Naive thymus-derived CD8-positive, alpha-beta T cell (primary cell): ENCODE measurements around the gene LMO1. TPM values are rescaled to one million over a fixed set of nuclear protein-coding genes. Genes with fewer than 3 reads are reported as not detected.

Experiments used
- ATAC-seq, 2 donors: fragments of 150-1000 bp; cut with Tn5 transposase in 1 of 2; sonication (Bioruptor Pico), chemical (Tn5 transposase) in 1 of 2; 1 replicate in 1 of 2; 2 replicates in 1 of 2; pipeline ENCODE4 v1.10.0; 2021; ENCODE audit warnings: mild to moderate bottlenecking in 2 of 2, moderate library complexity in 2 of 2
- POLR2A ChIA-PET: fragments of 350-600 bp; sonication (Branson Sonifier 250); formaldehyde crosslinking; loops from one replicate; lab custom pipeline; 2021; ENCODE audit warnings: antibody characterized with exemption; lab: Charles Lee
- DNase-seq, 10 donors: peaks; one replicate each; pipeline versions ENCODE4 v3.0.0 to v3.0.0-alpha.2; 2020 to 2022
- H3K27ac Mint-ChIP-seq, 10 donors: one replicate each; pipeline ENCODE4 v1.8.0; 2020 to 2022; ENCODE audit warnings: mild to moderate bottlenecking in 10 of 10, mixed read lengths in 10 of 10, moderate library complexity in 4 of 10, inconsistent platforms in 1 of 10
- H3K27me3 Mint-ChIP-seq, 5 donors: one replicate each; pipeline ENCODE4 v1.8.0; 2021 to 2022; ENCODE audit warnings: mixed read lengths in 5 of 5
- H3K36me3 Mint-ChIP-seq, 3 donors: one replicate each; pipeline ENCODE4 v1.8.0; 2020 to 2022; ENCODE audit warnings: mixed read lengths in 3 of 3, mild to moderate bottlenecking in 2 of 3, inconsistent platforms in 1 of 3
- H3K4me1 Mint-ChIP-seq, 4 donors: one replicate each; pipeline ENCODE4 v1.8.0; 2021 to 2022; ENCODE audit warnings: mixed read lengths in 4 of 4
- H3K4me3 Mint-ChIP-seq, 10 donors: one replicate each; pipeline ENCODE4 v1.8.0; 2020 to 2022; ENCODE audit warnings: mild to moderate bottlenecking in 10 of 10, mixed read lengths in 10 of 10, moderate library complexity in 6 of 10, inconsistent platforms in 1 of 10
- H3K9me3 Mint-ChIP-seq, 9 donors: one replicate each; pipeline ENCODE4 v1.8.0; 2020 to 2022; ENCODE audit warnings: mixed read lengths in 9 of 9, mild to moderate bottlenecking in 3 of 9, inconsistent platforms in 1 of 9, moderate library complexity in 1 of 9
- polyA plus RNA-seq, 3 donors: library from polyadenylated mRNA; unstranded; fragments of 300-500 nt; fragmentation: Illumina TruSeq; gene quantifications; one replicate each; pipeline ENCODE4 v1.2.3, GENCODE V29; 2021
- total RNA-seq, 8 experiments: library from RNA in 2 of 8; stranded (reverse) in 2 of 8; gene quantifications; one replicate each; pipeline ENCODE4 v1.2.3 and lab custom pipeline; 2021 to 2026

LMO1 gene
- total and polyA plus RNA-seq, 5 experiments from 2014 or later, result not detected

DNA sequence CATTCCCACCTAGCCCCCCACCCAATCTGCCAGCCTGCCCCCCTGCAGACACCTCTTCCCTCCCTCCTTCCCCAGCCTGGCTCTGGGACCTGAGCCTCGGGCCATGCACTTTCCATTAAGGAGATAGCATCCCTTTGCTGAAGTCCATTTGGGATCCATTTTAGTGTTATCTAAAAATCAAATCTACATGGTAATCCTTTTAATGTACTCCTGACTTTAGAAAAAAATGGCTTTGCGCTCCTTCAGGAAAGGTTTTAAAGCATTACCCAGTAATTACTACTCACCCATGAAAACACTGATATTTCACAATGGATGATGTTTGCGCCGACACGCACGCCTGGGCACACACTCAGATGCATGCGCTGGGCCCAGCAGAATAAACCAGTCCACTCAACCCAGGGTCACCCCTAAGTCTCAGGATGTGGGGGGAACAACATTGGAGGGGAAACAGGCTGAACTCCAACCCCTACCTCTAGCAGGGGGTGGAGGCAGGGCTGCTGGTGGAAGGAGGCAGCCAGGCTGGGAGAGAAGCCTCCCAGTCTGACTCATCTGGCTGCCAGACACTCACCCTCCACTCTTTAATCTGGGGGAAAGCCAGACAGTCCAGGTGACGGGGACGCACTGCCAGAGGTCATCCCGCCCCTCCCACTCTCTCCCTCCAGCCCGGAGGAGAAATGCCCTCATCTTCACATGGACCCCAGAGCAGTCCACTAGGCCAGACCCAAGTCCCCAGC is 29.8 kb downstream of the LMO1 start:
- Mint-ChIP-seq H3K36me3 (no peaks in the 10 kb centered on the region), H3K4me1 (peaks cover 5 to 11% (median 6%) of the 10 kb centered on the region in 4 donors), H3K9me3 (no peaks in the 10 kb centered on the region), H3K4me3 (no peak overlapping the region), H3K27ac (peak overlapping the region in 1 of 10 donors; percentile 27), H3K27me3 (no peaks in the 10 kb centered on the region)
- POLR2A ChIA-PET, result no interaction called here
- no peak for ATAC-seq
- no peak for DNase-seq

DNA sequence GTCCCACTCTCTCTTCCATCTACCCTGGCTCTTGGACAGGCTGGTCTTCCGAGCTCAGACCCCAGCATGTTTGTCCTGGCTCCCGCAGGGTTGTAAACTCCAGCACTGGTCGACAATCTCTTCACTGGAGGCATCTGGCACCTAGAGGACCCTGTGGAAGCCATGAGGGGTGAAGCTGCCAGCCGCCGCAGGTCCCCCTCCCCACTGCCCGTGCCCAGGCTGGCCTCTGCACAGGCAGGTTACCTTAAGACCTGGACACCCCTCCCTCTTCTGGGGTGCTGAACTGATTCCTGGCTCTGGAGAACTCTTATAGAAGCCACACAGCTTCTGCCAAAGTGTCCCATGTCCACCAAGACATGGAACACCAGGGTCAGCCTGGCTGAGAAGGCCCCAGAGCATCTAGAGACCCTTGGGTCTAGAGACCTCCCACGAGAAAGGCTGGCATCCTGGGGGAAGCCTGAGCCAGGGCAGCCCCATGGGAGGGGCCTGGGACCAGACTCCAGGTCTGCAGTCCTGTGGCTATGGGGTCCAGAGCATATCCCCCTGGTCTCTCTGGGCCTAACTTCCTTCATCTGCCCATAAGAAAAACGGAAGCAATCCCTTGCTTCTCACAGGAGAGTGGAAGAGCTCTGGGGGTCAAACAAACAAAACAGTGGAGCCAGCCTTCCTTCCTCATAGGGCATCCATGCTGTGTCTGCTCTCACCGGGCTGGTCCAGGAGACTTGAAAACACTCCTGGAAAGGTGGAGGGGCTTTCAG is 30.6 kb downstream of the LMO1 start:
- POLR2A ChIA-PET, result no interaction called here
- Mint-ChIP-seq H3K4me1 (peaks cover 5 to 11% (median 6%) of the 10 kb centered on the region in 4 donors), H3K36me3 (no peaks in the 10 kb centered on the region), H3K9me3 (no peaks in the 10 kb centered on the region), H3K4me3 (no peak overlapping the region), H3K27me3 (no peaks in the 10 kb centered on the region), H3K27ac (no peak overlapping the region)
- peak in 1 of 10 donors; percentile 41 for DNase-seq
- ATAC-seq, result no peak

DNA sequence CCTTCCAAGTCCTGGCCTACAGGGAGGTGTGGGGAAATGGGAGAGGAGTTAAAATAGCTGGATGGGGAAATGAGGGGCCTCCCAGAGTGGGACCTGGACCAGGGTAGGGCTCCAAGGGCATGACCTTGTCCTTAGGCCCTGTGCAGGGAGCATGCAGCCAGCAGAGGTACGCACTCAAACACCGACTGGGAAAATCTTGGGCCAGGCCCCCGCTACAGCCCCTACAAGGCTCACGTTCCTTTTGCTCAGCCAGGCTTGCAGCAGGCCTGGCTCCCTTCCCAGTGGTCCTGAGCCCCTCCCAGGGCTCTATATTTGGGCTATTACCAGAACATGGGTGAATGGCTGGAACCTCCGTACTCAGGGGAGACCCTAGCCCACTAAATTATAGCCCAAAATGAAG is 31.3 kb downstream of the LMO1 start:
- peaks cover 5 to 11% (median 6%) of the 10 kb centered on the region in 4 donors for H3K4me1 Mint-ChIP-seq
- POLR2A ChIA-PET, result no interaction called here
- ATAC-seq, result no peak
- no peaks in the 10 kb centered on the region for H3K9me3 Mint-ChIP-seq
- H3K27me3 Mint-ChIP-seq, result no peaks in the 10 kb centered on the region
- no peak overlapping the region for H3K27ac Mint-ChIP-seq
- no peak overlapping the region for H3K4me3 Mint-ChIP-seq
- no peak for DNase-seq
- no peaks in the 10 kb centered on the region for H3K36me3 Mint-ChIP-seq

DNA sequence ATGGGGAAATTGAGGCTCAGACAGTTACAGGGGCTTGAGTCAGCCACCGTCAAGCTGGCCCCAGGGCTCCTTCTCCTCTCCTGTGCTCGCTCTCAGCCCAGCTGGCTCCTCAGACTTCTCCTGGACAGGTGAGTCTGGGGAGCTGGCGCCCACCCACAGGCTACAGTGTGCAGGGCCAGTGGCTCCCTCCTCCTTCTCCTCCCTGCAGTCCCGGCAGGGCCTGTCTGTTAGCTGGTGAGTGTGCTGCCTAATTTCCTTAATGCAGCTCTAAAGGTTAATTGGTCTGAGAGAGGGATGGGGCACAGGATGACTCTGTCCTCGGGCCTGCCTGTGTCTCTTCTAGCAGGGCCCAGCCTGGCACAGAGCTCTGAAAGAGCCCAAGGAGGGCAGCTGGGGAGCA is 31.7 kb downstream of the LMO1 start:
- Mint-ChIP-seq H3K9me3 (no peaks in the 10 kb centered on the region), H3K27me3 (no peaks in the 10 kb centered on the region), H3K27ac (peak overlapping the region in 1 of 10 donors; percentile 2), H3K4me3 (no peak overlapping the region), H3K4me1 (peaks cover 5 to 11% (median 6%) of the 10 kb centered on the region in 4 donors), H3K36me3 (no peaks in the 10 kb centered on the region)
- ATAC-seq (no peak), DNase-seq (no peak)
- POLR2A ChIA-PET, result no interaction called here

DNA sequence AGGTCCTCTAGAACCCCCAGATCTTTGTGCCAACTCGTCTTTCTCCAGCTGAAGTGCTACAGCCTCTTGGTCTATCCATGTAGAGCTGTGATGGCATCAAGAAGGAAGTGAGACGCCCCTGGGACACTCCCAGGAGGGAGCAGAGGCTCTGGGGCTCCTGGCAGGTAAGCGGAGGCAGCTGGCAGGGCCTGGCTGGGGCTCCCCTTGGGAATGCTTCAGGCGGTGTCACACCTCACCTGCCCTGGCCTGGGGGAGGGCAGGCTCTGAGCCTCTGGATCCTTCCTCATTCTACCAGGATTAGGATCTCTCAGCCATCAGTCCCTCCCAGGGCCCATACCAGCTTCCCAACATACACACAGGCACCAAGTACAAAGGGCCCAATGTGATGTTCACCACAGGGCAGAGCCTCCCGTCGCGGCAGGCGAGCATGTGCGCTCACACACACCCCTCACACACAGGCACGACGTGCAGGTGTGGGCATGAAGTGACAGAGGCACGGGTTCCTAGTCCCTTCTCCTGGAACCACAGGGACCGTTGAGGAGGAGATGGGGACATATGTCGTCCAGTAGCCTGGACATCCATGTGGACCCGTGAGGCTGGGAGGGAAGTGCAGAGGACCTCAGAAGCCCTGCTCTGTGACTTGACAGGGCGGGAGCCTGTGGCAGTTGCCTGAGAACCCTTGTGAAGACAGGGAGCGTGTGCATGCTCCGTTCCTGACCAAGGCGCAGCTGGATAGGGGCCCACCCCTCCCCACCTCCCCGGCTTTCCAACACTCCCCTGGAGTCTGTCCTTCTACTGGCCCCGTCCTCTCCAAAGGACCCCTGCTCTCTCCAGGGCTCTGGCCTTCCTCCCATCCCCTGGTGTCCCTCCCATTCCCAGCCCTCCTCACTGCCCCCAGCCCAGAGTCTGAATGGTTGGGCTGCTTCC is 32.5 kb downstream of the LMO1 start:
- no peaks in the 10 kb centered on the region for H3K36me3 Mint-ChIP-seq
- H3K27me3 Mint-ChIP-seq, result peaks cover 0 to 3% (median 0%) of the 10 kb centered on the region in 5 donors
- peaks cover 5 to 11% (median 6%) of the 10 kb centered on the region in 4 donors for H3K4me1 Mint-ChIP-seq
- POLR2A ChIA-PET, result no interaction called here
- ATAC-seq, result no peak
- DNase-seq, result peak in 1 of 10 donors; percentile 30
- H3K4me3 Mint-ChIP-seq, result no peak overlapping the region
- peak overlapping the region in 1 of 10 donors; percentile 13 for H3K27ac Mint-ChIP-seq
- H3K9me3 Mint-ChIP-seq, result no peaks in the 10 kb centered on the region

DNA sequence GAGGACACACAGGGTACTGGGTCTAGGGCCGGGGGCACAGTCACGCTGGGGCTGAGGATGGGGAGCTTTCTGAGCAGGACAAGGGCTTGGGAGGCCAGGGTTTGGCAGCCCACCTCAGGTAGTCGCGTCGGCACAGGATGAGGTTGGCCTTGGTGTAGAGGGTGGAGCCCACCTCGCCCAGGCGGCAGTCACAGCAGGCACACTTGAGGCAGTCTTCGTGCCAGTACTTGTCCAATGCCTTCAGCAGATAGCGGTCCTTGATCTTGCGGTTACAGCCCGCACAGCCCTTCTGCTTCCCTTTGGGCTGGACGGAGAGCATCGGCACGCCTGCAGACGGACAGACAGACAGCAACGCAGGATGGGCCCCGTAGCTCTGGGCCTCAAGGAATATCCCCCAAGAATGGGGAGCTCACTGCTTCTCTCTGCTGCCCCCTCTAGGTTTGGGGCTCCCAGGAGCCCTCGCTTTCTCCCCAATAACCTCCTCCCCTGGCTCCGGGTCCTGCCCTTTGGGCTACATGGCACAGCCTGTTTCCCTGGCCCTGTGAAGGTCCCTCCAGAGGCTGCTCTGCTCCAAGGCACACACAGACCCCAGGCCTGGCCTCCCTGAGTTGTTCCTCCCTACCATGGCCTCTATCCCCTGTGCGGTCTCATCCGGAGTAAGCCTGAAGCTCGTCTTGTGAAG is 33.4 kb downstream of the LMO1 start:
- DNase-seq (peak in 1 of 10 donors; percentile 61), ATAC-seq (no peak)
- peaks cover 7 to 14% (median 8%) of the 10 kb centered on the region in 4 donors for H3K4me1 Mint-ChIP-seq
- H3K27ac Mint-ChIP-seq, result no peak overlapping the region
- no peaks in the 10 kb centered on the region for H3K9me3 Mint-ChIP-seq
- peaks cover 0 to 4% (median 2%) of the 10 kb centered on the region in 5 donors for H3K27me3 Mint-ChIP-seq
- no peaks in the 10 kb centered on the region for H3K36me3 Mint-ChIP-seq
- no peak overlapping the region for H3K4me3 Mint-ChIP-seq
- POLR2A ChIA-PET, result no interaction called here

DNA sequence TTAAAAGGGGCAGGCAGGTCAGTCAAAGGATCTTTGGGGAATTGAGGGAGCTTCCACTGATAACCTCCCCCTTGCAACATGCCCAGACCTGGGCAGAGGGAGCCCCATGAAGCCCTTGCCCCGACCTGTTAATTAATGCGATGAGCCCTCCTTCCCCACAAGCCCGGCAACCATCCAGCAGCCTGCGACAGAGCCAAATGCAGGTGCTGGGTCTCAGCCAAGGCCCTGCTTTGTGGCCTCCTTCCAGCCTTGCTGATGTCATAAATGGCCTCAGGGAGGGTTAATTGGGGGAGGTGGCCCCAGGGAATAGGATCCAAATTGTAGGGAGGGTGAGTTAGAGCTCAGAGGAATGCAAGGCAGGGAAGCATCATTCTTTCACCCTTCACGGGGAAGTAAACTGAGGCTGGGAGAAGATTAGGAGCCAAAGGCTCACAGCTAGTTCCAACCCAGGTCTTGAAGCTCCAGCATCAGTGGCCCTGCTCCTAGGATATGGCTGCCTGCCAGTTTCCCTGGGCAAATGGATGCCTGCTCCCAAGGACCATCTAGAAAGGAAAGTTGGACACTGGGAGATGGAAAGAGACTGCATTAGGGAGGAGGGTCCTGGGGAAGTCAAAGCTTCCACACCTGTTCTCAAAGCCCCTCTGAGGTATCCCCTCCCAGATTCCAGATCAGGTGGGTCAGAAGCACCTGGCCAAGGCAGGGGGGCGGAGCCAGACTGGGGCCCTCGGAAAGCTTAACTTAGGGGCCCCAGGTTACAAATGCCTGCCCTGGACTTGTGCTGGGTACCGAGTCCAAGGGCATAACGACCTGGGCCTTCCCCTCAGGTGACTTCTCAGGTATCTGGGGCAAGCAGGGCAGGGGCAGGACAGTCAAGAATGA is 34.1 kb downstream of the LMO1 start:
- DNase-seq, result peak in 1 of 10 donors; percentile 27
- peaks cover 2 to 7% (median 2%) of the 10 kb centered on the region in 4 donors for H3K4me1 Mint-ChIP-seq
- H3K27me3 Mint-ChIP-seq, result peaks cover 0 to 4% (median 2%) of the 10 kb centered on the region in 5 donors
- H3K4me3 Mint-ChIP-seq, result no peak overlapping the region
- no peak for ATAC-seq
- H3K36me3 Mint-ChIP-seq, result no peaks in the 10 kb centered on the region
- POLR2A ChIA-PET, result no interaction called here
- peak overlapping the region in 1 of 10 donors; percentile 12 for H3K27ac Mint-ChIP-seq
- no peaks in the 10 kb centered on the region for H3K9me3 Mint-ChIP-seq

DNA sequence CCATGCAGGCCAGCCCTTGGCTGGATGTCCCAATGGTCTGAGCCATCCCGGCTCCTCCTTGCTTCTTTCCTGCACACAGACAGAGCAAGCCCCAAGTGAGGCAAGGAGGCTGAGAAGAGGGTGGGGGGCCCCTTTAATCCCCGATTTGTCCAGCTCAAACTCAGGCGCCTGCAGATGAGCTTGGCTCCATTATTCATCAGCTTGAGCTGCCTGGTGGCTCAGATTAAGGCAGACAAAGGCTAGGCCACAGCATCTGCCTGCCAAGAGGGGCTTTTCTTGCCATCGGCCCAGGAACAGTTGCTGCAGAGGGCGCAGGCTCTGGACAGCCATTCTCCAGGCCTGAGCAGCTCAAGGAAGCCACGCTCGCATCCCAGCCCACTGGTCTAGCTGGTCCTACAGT is 35.4 kb downstream of the LMO1 start:
- Mint-ChIP-seq H3K27me3 (peaks cover 0 to 5% (median 4%) of the 10 kb centered on the region in 5 donors), H3K4me1 (peaks cover 2 to 5% (median 3%) of the 10 kb centered on the region in 4 donors), H3K9me3 (no peaks in the 10 kb centered on the region), H3K4me3 (no peak overlapping the region), H3K36me3 (no peaks in the 10 kb centered on the region), H3K27ac (no peak overlapping the region)
- DNase-seq (no peak), ATAC-seq (no peak)
- POLR2A ChIA-PET, result interaction anchor here (0.6 kb wide), 1 partner anchor 323 kb away, joined by 3 read pairs; no protein-coding TSS in a partner anchor

DNA sequence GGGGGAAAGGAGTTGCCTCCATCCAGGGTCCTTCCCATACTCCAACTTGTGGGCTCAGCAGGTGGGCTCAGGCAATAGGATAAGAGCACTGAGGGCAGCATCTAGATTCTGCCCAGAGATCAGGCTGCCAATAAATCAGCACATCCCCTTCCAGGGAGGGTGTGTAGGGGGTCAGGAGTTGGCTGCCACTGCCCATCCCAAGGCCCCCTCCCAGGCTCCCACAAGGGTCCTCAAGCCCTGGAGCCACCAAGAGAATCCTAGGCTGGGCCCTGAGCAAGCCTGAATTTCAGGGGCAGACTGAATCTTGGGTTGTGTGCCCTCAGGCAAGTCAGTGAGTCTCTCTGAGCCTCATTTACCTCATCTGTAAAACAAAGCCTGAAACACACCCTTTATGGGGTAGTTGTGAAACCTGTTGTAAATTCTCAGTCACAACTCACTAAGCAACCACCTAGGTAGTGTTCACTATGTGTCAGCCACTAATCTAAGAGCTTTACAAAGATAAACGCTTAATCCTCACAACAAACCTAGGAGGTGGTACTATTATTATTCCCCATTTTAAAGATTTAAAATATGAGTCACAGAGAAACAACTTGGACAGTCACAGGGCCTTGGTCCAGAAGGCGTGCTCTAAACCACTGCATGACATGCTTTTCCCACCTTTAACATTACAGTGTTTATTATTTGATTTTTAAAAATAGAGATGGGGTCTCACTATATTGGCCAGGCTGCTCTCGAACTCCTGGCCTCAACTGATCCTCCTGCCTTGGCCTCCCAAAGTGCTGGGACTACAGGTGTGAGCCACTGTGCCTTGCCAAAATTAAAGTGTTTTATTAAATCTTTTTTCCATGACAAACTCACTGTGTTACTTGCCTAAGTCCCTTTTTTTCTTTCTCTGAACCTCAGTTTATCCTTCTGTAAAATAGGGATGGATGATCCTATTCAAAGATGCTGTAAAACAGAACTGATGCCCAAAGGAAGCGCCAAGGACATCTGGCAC is 36.2 kb downstream of the LMO1 start:
- Mint-ChIP-seq H3K27ac (no peak overlapping the region), H3K9me3 (no peaks in the 10 kb centered on the region), H3K36me3 (no peaks in the 10 kb centered on the region), H3K4me1 (peaks cover 2 to 5% (median 3%) of the 10 kb centered on the region in 4 donors), H3K27me3 (peaks cover 0 to 5% (median 4%) of the 10 kb centered on the region in 5 donors), H3K4me3 (no peak overlapping the region)
- ATAC-seq (no peak), DNase-seq (no peak)
- POLR2A ChIA-PET, result interaction anchor here (0.6 kb wide), 1 partner anchor 324 kb away, joined by 3 read pairs; no protein-coding TSS in a partner anchor

DNA sequence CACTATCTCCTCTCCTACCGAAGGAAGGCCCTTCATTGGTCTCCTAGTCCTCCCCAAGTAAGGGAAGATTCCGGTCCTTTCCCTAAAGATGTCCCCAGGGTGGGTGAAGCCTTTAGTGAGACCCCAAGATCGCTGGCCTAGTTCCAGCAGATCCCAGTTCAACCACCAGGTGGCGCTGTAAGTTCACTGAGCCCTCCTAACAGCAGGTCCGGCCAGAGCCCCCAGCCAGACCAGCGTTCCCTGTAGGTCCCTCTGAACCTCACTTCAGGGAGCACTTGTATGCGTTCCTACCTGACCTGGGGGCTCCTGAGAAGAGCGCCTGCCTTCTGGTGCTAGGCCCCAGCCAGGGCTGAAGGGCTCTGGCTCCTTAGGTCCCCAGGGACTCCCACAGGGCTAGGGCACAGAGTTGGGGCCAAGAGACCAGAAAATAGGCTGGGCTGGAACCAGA is 38.1 kb downstream of the LMO1 start:
- Mint-ChIP-seq H3K9me3 (no peaks in the 10 kb centered on the region), H3K27ac (no peak overlapping the region), H3K36me3 (no peaks in the 10 kb centered on the region), H3K4me3 (no peak overlapping the region), H3K27me3 (peaks cover 0 to 5% (median 4%) of the 10 kb centered on the region in 5 donors), H3K4me1 (peaks cover 2 to 5% (median 3%) of the 10 kb centered on the region in 4 donors)
- ATAC-seq (peak; percentile 39 to 44), DNase-seq (peak; percentile 32 to 79 (median 54))
- POLR2A ChIA-PET, result no interaction called here
